GM12892 (cell line): ENCODE data around the gene THBS3.

Experiments
- POLR2A ChIP-seq: IDR thresholded peaks from 2 replicates; pipeline ENCODE4 v1.6.1; 2011; ENCODE audit warnings: low read depth, low read length, control low read depth
- TAF1 ChIP-seq: IDR thresholded peaks from 2 replicates; pipeline ENCODE4 v1.6.1; 2011; ENCODE audit warnings: low read depth, mild to moderate bottlenecking, control low read depth, low read length, borderline replicate concordance

DNA sequence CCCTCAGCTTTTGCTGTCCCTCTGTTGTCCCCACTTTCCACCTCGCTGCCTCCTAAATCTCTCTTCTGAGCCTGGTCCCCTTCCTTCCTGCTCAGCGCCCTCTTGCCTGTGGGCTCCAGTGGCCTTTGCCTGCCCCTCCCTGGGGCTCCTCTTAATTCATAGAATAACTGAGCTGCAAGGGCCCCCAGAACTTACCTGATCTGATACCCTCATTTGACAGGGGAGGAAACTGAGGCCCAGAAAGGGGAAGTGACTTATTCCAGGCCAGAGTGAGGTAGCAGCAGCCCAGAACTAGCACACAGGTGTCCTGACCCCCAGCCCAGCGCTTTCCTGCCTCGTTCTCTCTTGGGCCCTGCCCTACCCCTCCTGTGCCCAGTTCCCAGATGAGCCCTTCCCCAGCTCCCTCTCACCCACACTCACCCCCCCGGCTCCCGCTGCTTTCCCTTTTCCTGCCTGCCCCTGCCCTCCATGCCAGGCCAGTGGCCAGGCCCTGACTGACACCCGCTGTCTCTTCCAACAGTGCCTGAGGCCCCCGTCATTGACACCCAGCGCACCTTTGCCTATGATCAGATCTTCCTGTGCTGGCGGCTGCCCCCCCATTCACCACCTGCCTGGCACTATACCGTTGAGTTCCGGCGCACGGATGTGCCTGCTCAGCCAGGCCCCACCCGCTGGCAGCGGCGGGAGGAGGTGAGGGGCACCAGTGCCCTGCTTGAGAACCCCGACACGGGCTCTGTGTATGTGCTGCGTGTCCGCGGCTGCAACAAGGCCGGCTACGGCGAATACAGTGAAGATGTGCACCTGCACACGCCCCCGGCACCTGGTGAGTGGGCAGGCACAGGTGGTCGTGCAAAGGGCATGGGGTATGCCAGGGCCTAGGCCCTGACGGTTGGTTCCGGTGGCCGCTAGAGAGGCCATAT lies 28.3 kb downstream of the THBS3 start:
- TF ChIP-seq POLR2A (no peak), TAF1 (no peak)
